ENCODE data around the gene CALN1.

DNA sequence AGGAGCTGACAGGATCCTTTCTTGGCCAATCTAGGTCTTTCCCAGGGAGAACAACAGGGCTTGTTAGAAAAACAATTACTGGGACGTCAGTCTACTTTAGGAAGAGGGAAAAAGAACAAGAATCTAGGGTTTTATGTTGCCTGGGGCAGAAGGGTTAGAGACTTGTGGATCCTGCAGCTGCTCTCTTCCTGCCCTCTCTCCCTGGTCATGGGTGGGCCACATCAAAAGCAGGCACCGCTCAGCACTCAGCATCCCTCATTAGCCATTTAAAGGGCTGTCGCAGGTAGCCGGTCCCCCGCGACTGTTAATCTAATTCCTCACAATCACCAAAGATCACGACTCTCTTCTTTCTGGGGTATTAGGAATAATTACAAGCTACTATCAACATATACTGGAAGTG is 631.9 kb downstream of the CALN1 start:
- TF ChIP-seq, protein P1, sequence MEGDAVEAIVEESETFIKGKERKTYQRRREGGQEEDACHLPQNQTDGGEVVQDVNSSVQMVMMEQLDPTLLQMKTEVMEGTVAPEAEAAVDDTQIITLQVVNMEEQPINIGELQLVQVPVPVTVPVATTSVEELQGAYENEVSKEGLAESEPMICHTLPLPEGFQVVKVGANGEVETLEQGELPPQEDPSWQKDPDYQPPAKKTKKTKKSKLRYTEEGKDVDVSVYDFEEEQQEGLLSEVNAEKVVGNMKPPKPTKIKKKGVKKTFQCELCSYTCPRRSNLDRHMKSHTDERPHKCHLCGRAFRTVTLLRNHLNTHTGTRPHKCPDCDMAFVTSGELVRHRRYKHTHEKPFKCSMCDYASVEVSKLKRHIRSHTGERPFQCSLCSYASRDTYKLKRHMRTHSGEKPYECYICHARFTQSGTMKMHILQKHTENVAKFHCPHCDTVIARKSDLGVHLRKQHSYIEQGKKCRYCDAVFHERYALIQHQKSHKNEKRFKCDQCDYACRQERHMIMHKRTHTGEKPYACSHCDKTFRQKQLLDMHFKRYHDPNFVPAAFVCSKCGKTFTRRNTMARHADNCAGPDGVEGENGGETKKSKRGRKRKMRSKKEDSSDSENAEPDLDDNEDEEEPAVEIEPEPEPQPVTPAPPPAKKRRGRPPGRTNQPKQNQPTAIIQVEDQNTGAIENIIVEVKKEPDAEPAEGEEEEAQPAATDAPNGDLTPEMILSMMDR (IDR thresholded peaks at IDR 0.05; ENCODE audit: poor library complexity, severe bottlenecking), result no peak
- TF ChIP-seq SMC3 (conservative IDR thresholded peaks at IDR 0.05; ENCODE audit: poor library complexity) (no peak), EZH2 (IDR thresholded peaks at IDR 0.05; ENCODE audit: borderline replicate concordance, insufficient read depth, low read length, poor library complexity, severe bottlenecking) (no peak), POLR2AphosphoS5 (IDR thresholded peaks at IDR 0.05) (no peak), EP300 (conservative IDR thresholded peaks at IDR 0.05; ENCODE audit: poor library complexity, severe bottlenecking) (no peak), RAD21 (conservative IDR thresholded peaks at IDR 0.05) (no peak), TAF1 (IDR thresholded peaks at IDR 0.05; ENCODE audit: low read depth) (no peak), MXI1 (conservative IDR thresholded peaks at IDR 0.05; ENCODE audit: poor library complexity, severe bottlenecking) (no peak)
- TF ChIP-seq, protein P2, sequence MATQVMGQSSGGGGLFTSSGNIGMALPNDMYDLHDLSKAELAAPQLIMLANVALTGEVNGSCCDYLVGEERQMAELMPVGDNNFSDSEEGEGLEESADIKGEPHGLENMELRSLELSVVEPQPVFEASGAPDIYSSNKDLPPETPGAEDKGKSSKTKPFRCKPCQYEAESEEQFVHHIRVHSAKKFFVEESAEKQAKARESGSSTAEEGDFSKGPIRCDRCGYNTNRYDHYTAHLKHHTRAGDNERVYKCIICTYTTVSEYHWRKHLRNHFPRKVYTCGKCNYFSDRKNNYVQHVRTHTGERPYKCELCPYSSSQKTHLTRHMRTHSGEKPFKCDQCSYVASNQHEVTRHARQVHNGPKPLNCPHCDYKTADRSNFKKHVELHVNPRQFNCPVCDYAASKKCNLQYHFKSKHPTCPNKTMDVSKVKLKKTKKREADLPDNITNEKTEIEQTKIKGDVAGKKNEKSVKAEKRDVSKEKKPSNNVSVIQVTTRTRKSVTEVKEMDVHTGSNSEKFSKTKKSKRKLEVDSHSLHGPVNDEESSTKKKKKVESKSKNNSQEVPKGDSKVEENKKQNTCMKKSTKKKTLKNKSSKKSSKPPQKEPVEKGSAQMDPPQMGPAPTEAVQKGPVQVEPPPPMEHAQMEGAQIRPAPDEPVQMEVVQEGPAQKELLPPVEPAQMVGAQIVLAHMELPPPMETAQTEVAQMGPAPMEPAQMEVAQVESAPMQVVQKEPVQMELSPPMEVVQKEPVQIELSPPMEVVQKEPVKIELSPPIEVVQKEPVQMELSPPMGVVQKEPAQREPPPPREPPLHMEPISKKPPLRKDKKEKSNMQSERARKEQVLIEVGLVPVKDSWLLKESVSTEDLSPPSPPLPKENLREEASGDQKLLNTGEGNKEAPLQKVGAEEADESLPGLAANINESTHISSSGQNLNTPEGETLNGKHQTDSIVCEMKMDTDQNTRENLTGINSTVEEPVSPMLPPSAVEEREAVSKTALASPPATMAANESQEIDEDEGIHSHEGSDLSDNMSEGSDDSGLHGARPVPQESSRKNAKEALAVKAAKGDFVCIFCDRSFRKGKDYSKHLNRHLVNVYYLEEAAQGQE (IDR thresholded peaks at IDR 0.05; ENCODE audit: borderline replicate concordance), result no peak

All from neural cell (in vitro differentiated cells).